Measurements from ENCODE around the gene CDC42SE2. TPM values are rescaled to one million over a fixed set of nuclear protein-coding genes. Genes with fewer than 3 reads are reported as not detected.
"Not testable (repeated sequence)": the region's sequence is repeated elsewhere in the genome, so short reads cannot be mapped to it uniquely, and the experiment has no call there.

Gene CDC42SE2
- total RNA-seq, 1 donor from 2014 or later: 27.8 TPM

DNA sequence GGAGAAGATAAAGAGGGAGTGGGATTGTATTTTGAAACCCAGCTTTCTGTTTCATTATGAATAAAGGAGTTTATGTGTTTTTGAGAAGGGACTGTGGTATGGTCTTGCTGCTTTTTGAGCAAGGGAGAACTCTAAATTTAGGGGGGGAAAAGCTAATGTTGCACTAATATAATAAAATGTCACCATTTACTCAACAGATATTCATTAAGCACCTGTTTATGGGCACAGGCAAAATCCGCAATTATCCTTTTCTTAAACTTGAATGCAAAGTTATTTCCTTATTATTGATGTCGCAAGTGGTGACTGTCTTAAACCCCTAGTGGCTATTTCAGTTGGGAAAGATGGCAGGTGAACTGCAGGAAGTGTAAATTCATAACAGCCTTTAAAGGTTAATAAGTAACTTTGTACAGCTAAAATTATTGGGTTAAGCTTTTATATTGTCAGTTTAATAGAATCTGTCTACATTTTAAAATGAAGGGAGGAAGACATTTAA is 1.5 kb downstream of the CDC42SE2 start:
- Mint-ChIP-seq H3K4me3 (peak overlapping the region; percentile 98), H3K9me3 (no peaks in the 10 kb centered on the region), H3K27me3 (no peaks in the 10 kb centered on the region), H3K27ac (no peak overlapping the region), H3K36me3 (no peaks in the 10 kb centered on the region), H3K4me1 (ENCODE audit: unreplicated experiment) (peaks cover 13% of the 10 kb centered on the region)
- TF ChIP-seq, protein P1, sequence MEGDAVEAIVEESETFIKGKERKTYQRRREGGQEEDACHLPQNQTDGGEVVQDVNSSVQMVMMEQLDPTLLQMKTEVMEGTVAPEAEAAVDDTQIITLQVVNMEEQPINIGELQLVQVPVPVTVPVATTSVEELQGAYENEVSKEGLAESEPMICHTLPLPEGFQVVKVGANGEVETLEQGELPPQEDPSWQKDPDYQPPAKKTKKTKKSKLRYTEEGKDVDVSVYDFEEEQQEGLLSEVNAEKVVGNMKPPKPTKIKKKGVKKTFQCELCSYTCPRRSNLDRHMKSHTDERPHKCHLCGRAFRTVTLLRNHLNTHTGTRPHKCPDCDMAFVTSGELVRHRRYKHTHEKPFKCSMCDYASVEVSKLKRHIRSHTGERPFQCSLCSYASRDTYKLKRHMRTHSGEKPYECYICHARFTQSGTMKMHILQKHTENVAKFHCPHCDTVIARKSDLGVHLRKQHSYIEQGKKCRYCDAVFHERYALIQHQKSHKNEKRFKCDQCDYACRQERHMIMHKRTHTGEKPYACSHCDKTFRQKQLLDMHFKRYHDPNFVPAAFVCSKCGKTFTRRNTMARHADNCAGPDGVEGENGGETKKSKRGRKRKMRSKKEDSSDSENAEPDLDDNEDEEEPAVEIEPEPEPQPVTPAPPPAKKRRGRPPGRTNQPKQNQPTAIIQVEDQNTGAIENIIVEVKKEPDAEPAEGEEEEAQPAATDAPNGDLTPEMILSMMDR (conservative IDR thresholded peaks at IDR 0.05): peak; percentile 71
- no peak for DNase-seq (ENCODE audit: extremely low spot score, unreplicated experiment)

DNA sequence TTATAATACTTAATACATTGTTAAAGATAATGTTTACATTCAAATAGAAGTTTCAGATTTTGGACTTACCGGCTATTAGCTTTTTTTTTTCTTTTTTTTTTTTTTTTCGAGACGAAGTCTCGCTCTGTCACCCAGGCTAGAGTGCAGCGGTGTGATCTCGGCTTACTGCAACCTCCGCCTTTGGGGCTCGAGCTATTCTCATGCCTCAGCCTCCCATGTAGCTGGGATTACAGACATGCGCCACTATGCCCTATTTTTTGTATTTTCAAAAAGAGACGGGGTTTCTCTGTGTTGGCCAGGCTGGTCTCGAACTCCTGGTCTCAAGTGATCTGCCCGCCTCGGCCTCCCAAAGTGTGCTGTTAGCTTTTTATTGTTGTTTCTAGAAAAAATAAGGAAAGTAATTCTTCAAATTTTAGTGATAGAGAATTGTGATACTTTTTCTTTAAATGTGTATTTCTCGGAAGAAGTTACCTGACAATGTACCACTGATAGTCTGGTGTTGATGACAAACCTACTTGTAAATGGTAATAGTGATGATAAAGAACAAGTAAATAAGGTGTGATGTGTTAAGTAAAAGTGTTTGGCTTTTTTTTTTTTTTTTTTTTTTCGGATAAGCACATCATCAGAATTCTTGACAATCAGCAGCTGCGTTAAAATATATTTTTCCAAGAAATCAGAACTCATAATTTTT is 2.7 kb downstream of the CDC42SE2 start:
- H3K27ac Mint-ChIP-seq: no peak overlapping the region
- no peaks in the 10 kb centered on the region for H3K36me3 Mint-ChIP-seq

DNA sequence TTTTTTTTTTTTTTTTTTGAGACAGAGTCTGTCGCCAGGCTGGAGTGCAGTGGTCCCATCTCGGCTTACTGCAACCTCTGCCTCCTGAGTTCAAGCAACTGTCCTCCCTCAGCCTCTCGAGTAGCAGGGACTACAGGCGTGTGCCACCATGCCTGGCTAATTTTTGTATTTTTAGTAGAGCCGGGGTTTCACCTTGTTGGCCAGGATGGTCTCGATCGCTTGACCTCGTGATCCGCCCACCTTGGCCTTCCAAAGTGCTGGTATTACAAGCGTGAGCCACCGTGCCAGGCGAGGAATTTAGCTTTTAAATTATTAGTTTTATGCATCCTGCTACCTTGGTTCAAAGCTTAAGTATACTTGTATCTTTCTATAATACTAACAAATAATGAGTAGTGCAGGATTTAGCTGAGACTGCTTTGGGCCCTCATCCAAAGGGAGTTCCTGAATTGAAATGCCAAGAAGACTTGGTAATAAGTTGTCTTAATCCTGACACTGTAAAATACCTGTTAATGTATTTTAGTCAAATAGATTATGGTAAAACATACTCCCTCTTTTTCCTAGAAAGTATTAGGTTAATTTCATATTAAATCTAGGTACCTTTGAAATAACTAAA is 5.0 kb downstream of the CDC42SE2 start:
- Mint-ChIP-seq H3K9me3 (no peaks in the 10 kb centered on the region), H3K4me1 (ENCODE audit: unreplicated experiment) (peaks cover 9% of the 10 kb centered on the region), H3K36me3 (no peaks in the 10 kb centered on the region), H3K27ac (no peak overlapping the region), H3K4me3 (no peak overlapping the region), H3K27me3 (no peaks in the 10 kb centered on the region)
- no peak for DNase-seq (ENCODE audit: extremely low spot score, unreplicated experiment)
- TF ChIP-seq, protein P1 (conservative IDR thresholded peaks at IDR 0.05): no peak

More for the DNA sequence above, 2.7 kb downstream of the CDC42SE2 start:
- DNase-seq (ENCODE audit: extremely low spot score, unreplicated experiment): no peak
- H3K4me1 Mint-ChIP-seq (ENCODE audit: unreplicated experiment): peaks cover 13% of the 10 kb centered on the region
- TF ChIP-seq, protein P1 (conservative IDR thresholded peaks at IDR 0.05): peak; percentile 2
- no peak overlapping the region for H3K4me3 Mint-ChIP-seq
- no peaks in the 10 kb centered on the region for H3K9me3 Mint-ChIP-seq
- H3K27me3 Mint-ChIP-seq: no peaks in the 10 kb centered on the region

DNA sequence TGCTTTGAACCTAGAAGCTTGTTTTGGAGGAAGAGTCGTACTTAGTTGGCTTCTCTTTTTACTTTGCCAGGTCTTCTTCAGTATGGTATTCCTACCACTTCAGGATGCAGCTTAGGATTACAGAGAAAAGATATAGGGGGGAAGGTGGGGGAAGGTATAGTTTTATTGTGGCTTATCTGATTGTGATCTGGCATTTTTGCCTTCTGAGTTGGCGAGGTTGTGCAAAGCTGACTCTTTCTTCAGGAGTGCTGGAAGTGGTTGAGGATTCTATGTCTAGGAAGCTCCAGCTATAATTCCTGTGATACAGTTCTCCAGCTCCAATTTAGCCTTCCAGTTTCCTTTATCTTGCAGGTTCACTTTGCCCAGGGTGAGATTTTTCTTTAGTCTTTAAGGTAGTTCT is 7.0 kb downstream of the CDC42SE2 start:
- Mint-ChIP-seq H3K27me3 (no peaks in the 10 kb centered on the region), H3K27ac (no peak overlapping the region), H3K4me3 (no peak overlapping the region), H3K36me3 (peaks cover 8% of the 10 kb centered on the region), H3K9me3 (no peaks in the 10 kb centered on the region), H3K4me1 (ENCODE audit: unreplicated experiment) (peaks cover 10% of the 10 kb centered on the region)
- no peak for DNase-seq (ENCODE audit: extremely low spot score, unreplicated experiment)
- TF ChIP-seq, protein P1 (conservative IDR thresholded peaks at IDR 0.05): no peak

DNA sequence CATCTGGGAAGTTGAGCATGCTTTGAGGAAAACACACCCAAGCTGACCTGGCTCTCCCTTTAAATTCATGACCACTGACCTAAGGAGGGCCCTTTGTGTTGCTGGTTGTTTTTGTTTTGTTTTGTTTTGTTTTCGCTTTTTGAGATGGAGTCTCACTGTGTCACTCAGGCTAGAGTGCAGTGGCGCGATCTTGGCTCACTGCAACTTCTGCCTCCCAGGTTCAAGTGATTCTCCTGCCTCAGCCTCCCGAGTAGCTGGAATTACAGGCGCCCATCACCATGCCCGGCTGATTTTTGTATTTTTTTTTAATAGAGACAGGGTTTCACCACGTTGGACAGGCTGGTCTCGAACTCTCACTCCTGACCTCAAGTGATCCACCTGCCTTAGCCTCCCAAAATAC is 8.0 kb downstream of the CDC42SE2 start:
- not testable (repeated sequence) for H3K36me3 Mint-ChIP-seq

DNA sequence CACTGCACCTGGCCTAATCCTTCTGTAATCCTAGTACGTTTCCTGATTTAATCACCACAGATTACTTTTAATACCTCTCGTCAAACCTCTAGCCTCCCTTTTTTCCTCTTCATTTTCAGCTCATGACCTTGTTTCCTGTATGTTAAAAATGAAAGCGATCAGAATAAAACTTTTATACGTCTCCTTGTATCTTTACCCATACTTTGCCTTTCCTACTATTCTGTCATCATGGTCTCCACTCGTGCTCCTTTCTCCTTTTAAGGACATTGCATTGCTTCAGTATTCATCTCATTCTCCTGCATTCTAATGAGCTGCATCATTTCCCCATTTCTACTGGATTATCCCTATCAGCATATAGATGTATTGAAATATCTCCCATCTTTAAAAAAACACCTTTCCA is 8.5 kb downstream of the CDC42SE2 start:
- Mint-ChIP-seq H3K27me3 (no peaks in the 10 kb centered on the region), H3K27ac (no peak overlapping the region), H3K4me1 (ENCODE audit: unreplicated experiment) (peaks cover 9% of the 10 kb centered on the region), H3K9me3 (no peaks in the 10 kb centered on the region), H3K4me3 (no peak overlapping the region), H3K36me3 (peaks cover 8% of the 10 kb centered on the region)
- TF ChIP-seq, protein P1 (conservative IDR thresholded peaks at IDR 0.05): no peak
- no peak for DNase-seq (ENCODE audit: extremely low spot score, unreplicated experiment)

More for the DNA sequence above, 8.0 kb downstream of the CDC42SE2 start:
- not testable (repeated sequence) for H3K4me3 Mint-ChIP-seq; H3K27me3 Mint-ChIP-seq; DNase-seq (ENCODE audit: extremely low spot score, unreplicated experiment); H3K9me3 Mint-ChIP-seq; H3K4me1 Mint-ChIP-seq (ENCODE audit: unreplicated experiment); H3K27ac Mint-ChIP-seq

Data from type B pancreatic cell (in vitro differentiated cells).